MM.1S (cell line): Measurements from ENCODE around the gene MFAP2.

Experiments used
- DNase-seq: peaks from one replicate; pipeline ENCODE4 v3.0.0-alpha.2; 2015
- H2AFZ ChIP-seq: fragments of 300-600 bp; sonication (generic); 2 replicates; pipeline ENCODE4 v1.6.0; 2016; ENCODE audit warnings: antibody characterized with exemption, low read length
- H3F3A ChIP-seq: fragments of 300-600 bp; sonication (generic); 2 replicates; pipeline ENCODE4 v1.6.1; 2016; ENCODE audit warnings: mild to moderate bottlenecking, antibody characterized with exemption, low read length, moderate library complexity, mixed read lengths; ENCODE audit not compliant: insufficient read depth
- H3K27ac ChIP-seq: fragments of 300-600 bp; sonication (generic); 2 replicates; pipeline ENCODE4 v1.5.1; 2016; ENCODE audit warnings: mild to moderate bottlenecking, low read length
- H3K27me3 ChIP-seq: fragments of 300-600 bp; sonication (generic); replicated peaks from 2 replicates; pipeline ENCODE4 v1.6.0; 2016; ENCODE audit warnings: low read length; ENCODE audit not compliant: insufficient read depth
- H3K36me3 ChIP-seq: fragments of 300-600 bp; sonication (generic); replicated peaks from 2 replicates; pipeline ENCODE4 v1.6.1; 2016; ENCODE audit warnings: mild to moderate bottlenecking, low read length, mixed read lengths; ENCODE audit not compliant: insufficient read depth
- H3K4me1 ChIP-seq: fragments of 300-600 bp; sonication (generic); 2 replicates; pipeline ENCODE4 v1.6.1; 2016; ENCODE audit warnings: low read length, mixed read lengths
- H3K4me2 ChIP-seq: fragments of 300-600 bp; sonication (generic); 2 replicates; pipeline ENCODE4 v1.6.0; 2016; ENCODE audit warnings: low read depth, low read length
- H3K4me3 ChIP-seq: fragments of 300-600 bp; sonication (generic); 2 replicates; pipeline ENCODE4 v1.5.1; 2016; ENCODE audit warnings: low read length, mixed read lengths
- H3K79me2 ChIP-seq: fragments of 300-600 bp; sonication (generic); 2 replicates; pipeline ENCODE4 v1.6.1; 2016; ENCODE audit warnings: mixed run types, low read length, mixed read lengths
- H3K9ac ChIP-seq: fragments of 300-600 bp; sonication (generic); 2 replicates; pipeline ENCODE4 v1.6.1; 2016; ENCODE audit warnings: low read length, mixed read lengths
- H3K9me2 ChIP-seq: fragments of 300-600 bp; sonication (generic); replicated peaks from 2 replicates; pipeline ENCODE4 v1.6.1; 2016; ENCODE audit warnings: mild to moderate bottlenecking, low read length, mixed read lengths; ENCODE audit not compliant: insufficient read depth
- H3K9me3 ChIP-seq: fragments of 300-600 bp; sonication (generic); replicated peaks from 2 replicates; pipeline ENCODE4 v1.6.1; 2016; ENCODE audit warnings: mild to moderate bottlenecking, low read length, mixed read lengths; ENCODE audit not compliant: insufficient read depth
- H4K20me1 ChIP-seq: fragments of 300-600 bp; sonication (generic); 2 replicates; pipeline ENCODE4 v1.6.1; 2016; ENCODE audit warnings: mild to moderate bottlenecking, low read length, moderate library complexity, mixed read lengths; ENCODE audit not compliant: insufficient read depth
- CTCF ChIP-seq: fragments of 300-600 bp; sonication (generic); IDR thresholded peaks from 2 replicates; pipeline ENCODE4 v1.5.1; 2016; ENCODE audit warnings: antibody characterized with exemption, low read length, mixed read lengths
- EZH2 ChIP-seq: fragments of 300-600 bp; sonication (generic); optimal IDR thresholded peaks from 2 replicates; pipeline ENCODE3; 2017; ENCODE audit warnings: low read depth, mild to moderate bottlenecking, antibody characterized with exemption, low read length, mixed read lengths
- EZH2phosphoT487 ChIP-seq: fragments of 300-600 bp; sonication (generic); IDR thresholded peaks from 2 replicates; pipeline ENCODE4 v1.6.1; 2018; ENCODE audit warnings: antibody characterized with exemption, low read length

Gene MFAP2

GRCh38 chr1:16980473-16981268, at the start of gene MFAP2:
TSS of gene MFAP2 (minus strand) at chr1:16980620. CDS start at chr1:16978273, 2,347 bp downstream.
- Histone ChIP-seq H2AFZ (no peak within 1 kb of the TSS), H3K9ac (no peak within 1 kb of the TSS)

GRCh38 chr1:17030206-17030605, 49.8 kb upstream of the MFAP2 start:
- no peak overlapping the region for H3K4me3 ChIP-seq
- H4K20me1 ChIP-seq = no peaks in the 10 kb centered on the region
- no peak for DNase-seq
- H3K27ac ChIP-seq = no peak overlapping the region
- no peaks in the 10 kb centered on the region for H3K4me1 ChIP-seq
- H3K9me3 ChIP-seq = no peaks in the 10 kb centered on the region
- H3K27me3 ChIP-seq = no peaks in the 10 kb centered on the region
- no peaks in the 10 kb centered on the region for H3F3A ChIP-seq
- TF ChIP-seq CTCF = no peak
- no peak for TF ChIP-seq EZH2
- TF ChIP-seq EZH2phosphoT487 = no peak
- H3K9ac ChIP-seq = no peak overlapping the region
- peaks cover 8% of the 10 kb centered on the region; the same call in 1 of the 2 replicates for H3K79me2 ChIP-seq
- H2AFZ ChIP-seq = no peak overlapping the region
- no peaks in the 10 kb centered on the region for H3K9me2 ChIP-seq
- H3K4me2 ChIP-seq = no peak overlapping the region
- peaks cover 3% of the 10 kb centered on the region; the same call in 1 of the 2 replicates for H3K36me3 ChIP-seq

More at GRCh38 chr1:16980473-16981268, at the start of gene MFAP2:
- Histone ChIP-seq H3K79me2 (no peaks in the 10 kb centered on the region), H4K20me1 (no peaks in the 10 kb centered on the region), H3K9me3 (no peaks in the 10 kb centered on the region), H3K4me2 (no peak within 1 kb of the TSS), H3K4me1 (no peaks in the 10 kb centered on the region), H3K4me3 (no peak within 1 kb of the TSS), H3F3A (no peaks in the 10 kb centered on the region), H3K9me2 (no peaks in the 10 kb centered on the region), H3K36me3 (no peaks in the 10 kb centered on the region), H3K27ac (no peak within 1 kb of the TSS), H3K27me3 (peaks cover 26% of the 10 kb centered on the region)
- TF ChIP-seq EZH2 = no peak
- no peak for TF ChIP-seq EZH2phosphoT487
- TF ChIP-seq CTCF = no peak
- no peak for DNase-seq

- Histone ChIP-seq H3K4me1 (no peaks in the 10 kb centered on the region), H3K9me2 (no peaks in the 10 kb centered on the region), H3K4me3 (no peak overlapping the region), H3K27ac (no peak overlapping the region), H3K36me3 (peaks cover 3% of the 10 kb centered on the region; the same call in 1 of the 2 replicates), H3K4me2 (no peak overlapping the region), H4K20me1 (no peaks in the 10 kb centered on the region), H3F3A (no peaks in the 10 kb centered on the region), H2AFZ (no peak overlapping the region), H3K27me3 (no peaks in the 10 kb centered on the region), H3K79me2 (peaks cover 3% of the 10 kb centered on the region; the same call in 1 of the 2 replicates), H3K9me3 (no peaks in the 10 kb centered on the region), H3K9ac (no peak overlapping the region)
- DNase-seq = no peak
- TF ChIP-seq CTCF = no peak
- no peak for TF ChIP-seq EZH2phosphoT487
- no peak for TF ChIP-seq EZH2
Observed at GRCh38 chr1:17028662-17029188, 48.3 kb upstream of the MFAP2 start.
